Neural cell (in vitro differentiated cells): ENCODE data around the gene ARHGAP25.

Source experiments
- EP300 ChIP-seq: fragments of 450-650 bp; conservative IDR thresholded peaks from 2 replicates; pipeline ENCODE4 v1.6.1; 2014; ENCODE audit warnings: antibody characterized with exemption, mild to moderate bottlenecking, moderate library complexity; ENCODE audit not compliant: poor library complexity, severe bottlenecking
- EZH2 ChIP-seq: fragments of 200-600, 300-800 bp; shearing (Covaris generic), sonication (generic); IDR thresholded peaks from 2 replicates; pipeline ENCODE4 v1.6.1; 2014; ENCODE audit warnings: antibody characterized with exemption, low read length, borderline replicate concordance, mild to moderate bottlenecking; ENCODE audit not compliant: insufficient read depth, poor library complexity, severe bottlenecking
- MXI1 ChIP-seq: fragments of 450-650 bp; conservative IDR thresholded peaks from 2 replicates; pipeline ENCODE4 v1.6.1; 2014; ENCODE audit warnings: antibody characterized with exemption, mild to moderate bottlenecking; ENCODE audit not compliant: poor library complexity, severe bottlenecking
- POLR2AphosphoS5 ChIP-seq: IDR thresholded peaks from 2 replicates; pipeline ENCODE4 v1.6.1; 2012
- RAD21 ChIP-seq: fragments of 450-650 bp; conservative IDR thresholded peaks from 2 replicates; pipeline ENCODE4 v1.6.1; 2014; ENCODE audit warnings: antibody characterized with exemption, mild to moderate bottlenecking, moderate library complexity
- SMC3 ChIP-seq: fragments of 450-650 bp; conservative IDR thresholded peaks from 2 replicates; pipeline ENCODE4 v1.6.1; 2014; ENCODE audit warnings: antibody characterized with exemption, mild to moderate bottlenecking, moderate library complexity; ENCODE audit not compliant: poor library complexity
- TAF1 ChIP-seq: IDR thresholded peaks from 2 replicates; pipeline ENCODE4 v1.6.1; 2012; ENCODE audit warnings: low read depth
- TF ChIP-seq, protein P1 (sequence below): fragments of 450-650 bp; IDR thresholded peaks from 2 replicates; pipeline ENCODE4 v1.5.1; 2014; ENCODE audit warnings: antibody characterized with exemption, mild to moderate bottlenecking, moderate library complexity; ENCODE audit not compliant: poor library complexity, severe bottlenecking
- TF ChIP-seq, protein P2 (sequence below): IDR thresholded peaks from 2 replicates; pipeline ENCODE4 v1.6.1; 2012; ENCODE audit warnings: borderline replicate concordance

DNA sequence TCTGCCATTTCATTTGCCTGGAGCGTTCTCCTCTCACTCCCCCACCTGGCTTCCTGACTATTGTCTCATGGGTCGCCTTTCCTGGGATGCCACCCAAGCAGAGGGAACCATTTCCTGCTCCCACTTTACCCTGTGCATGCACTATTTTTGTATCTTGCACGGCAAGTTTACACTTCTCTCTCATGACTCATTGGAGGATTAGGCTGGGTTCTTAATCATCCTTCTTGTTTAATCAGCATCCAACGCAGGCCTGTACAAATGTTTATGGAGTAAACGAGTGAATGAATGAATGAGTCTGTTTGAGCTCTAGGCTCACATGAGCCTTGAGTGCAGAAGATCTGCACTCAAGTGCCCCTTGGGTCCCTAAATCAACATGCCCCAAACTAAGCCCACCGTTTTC is 3.8 kb upstream of the ARHGAP25 start:
- TF ChIP-seq EP300 (no peak), RAD21 (no peak), POLR2AphosphoS5 (no peak), SMC3 (no peak), TAF1 (no peak), EZH2 (no peak), MXI1 (no peak)
- TF ChIP-seq, protein P1, sequence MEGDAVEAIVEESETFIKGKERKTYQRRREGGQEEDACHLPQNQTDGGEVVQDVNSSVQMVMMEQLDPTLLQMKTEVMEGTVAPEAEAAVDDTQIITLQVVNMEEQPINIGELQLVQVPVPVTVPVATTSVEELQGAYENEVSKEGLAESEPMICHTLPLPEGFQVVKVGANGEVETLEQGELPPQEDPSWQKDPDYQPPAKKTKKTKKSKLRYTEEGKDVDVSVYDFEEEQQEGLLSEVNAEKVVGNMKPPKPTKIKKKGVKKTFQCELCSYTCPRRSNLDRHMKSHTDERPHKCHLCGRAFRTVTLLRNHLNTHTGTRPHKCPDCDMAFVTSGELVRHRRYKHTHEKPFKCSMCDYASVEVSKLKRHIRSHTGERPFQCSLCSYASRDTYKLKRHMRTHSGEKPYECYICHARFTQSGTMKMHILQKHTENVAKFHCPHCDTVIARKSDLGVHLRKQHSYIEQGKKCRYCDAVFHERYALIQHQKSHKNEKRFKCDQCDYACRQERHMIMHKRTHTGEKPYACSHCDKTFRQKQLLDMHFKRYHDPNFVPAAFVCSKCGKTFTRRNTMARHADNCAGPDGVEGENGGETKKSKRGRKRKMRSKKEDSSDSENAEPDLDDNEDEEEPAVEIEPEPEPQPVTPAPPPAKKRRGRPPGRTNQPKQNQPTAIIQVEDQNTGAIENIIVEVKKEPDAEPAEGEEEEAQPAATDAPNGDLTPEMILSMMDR = no peak
- TF ChIP-seq, protein P2, sequence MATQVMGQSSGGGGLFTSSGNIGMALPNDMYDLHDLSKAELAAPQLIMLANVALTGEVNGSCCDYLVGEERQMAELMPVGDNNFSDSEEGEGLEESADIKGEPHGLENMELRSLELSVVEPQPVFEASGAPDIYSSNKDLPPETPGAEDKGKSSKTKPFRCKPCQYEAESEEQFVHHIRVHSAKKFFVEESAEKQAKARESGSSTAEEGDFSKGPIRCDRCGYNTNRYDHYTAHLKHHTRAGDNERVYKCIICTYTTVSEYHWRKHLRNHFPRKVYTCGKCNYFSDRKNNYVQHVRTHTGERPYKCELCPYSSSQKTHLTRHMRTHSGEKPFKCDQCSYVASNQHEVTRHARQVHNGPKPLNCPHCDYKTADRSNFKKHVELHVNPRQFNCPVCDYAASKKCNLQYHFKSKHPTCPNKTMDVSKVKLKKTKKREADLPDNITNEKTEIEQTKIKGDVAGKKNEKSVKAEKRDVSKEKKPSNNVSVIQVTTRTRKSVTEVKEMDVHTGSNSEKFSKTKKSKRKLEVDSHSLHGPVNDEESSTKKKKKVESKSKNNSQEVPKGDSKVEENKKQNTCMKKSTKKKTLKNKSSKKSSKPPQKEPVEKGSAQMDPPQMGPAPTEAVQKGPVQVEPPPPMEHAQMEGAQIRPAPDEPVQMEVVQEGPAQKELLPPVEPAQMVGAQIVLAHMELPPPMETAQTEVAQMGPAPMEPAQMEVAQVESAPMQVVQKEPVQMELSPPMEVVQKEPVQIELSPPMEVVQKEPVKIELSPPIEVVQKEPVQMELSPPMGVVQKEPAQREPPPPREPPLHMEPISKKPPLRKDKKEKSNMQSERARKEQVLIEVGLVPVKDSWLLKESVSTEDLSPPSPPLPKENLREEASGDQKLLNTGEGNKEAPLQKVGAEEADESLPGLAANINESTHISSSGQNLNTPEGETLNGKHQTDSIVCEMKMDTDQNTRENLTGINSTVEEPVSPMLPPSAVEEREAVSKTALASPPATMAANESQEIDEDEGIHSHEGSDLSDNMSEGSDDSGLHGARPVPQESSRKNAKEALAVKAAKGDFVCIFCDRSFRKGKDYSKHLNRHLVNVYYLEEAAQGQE = no peak
